GOT3 (cell line): ENCODE results near the gene SALL3.

Experiments
- DNase-seq: peaks from one replicate; lab custom pipeline; 2025; ENCODE audit warnings: mixed read lengths; lab: John Stamatoyannopoulos, UW

SALL3 gene

GRCh38 chr18:79005653-79006052, 26.0 kb downstream of the SALL3 start:
- DNase-seq, result no peak

- no peak for DNase-seq
Observed at GRCh38 chr18:79006106-79006795, 26.6 kb downstream of the SALL3 start.

GRCh38 chr18:79007440-79007839, 27.8 kb downstream of the SALL3 start:
- DNase-seq, result no peak

GRCh38 chr18:79008356-79008940, 28.8 kb downstream of the SALL3 start:
- DNase-seq, result no peak

GRCh38 chr18:79010802-79011201, 31.2 kb downstream of the SALL3 start:
- no peak for DNase-seq

- DNase-seq, result no peak
Observed at GRCh38 chr18:79011300-79011870, 31.8 kb downstream of the SALL3 start.

DNA sequence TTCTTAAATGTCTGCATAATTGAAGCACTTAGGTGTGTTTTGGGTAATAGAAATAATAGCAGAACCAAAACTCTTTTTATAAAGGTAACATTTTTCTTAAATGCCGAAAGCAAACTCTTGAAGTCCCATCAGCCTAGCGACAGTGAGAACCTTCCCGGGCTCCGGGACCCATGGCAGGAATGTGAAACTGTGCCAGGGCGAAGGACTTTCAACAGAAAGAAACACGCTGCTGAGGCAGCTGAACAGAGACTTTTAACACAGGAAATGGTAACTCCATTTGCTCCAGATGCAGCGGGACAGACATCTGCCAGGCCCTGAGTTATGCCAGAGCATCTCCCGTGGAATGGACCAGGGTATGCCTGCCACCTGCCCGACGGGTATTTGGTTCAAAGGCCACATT, 34.3 kb downstream of the SALL3 start:
- DNase-seq, result no peak

GRCh38 chr18:79018911-79019310, 39.3 kb downstream of the SALL3 start:
- DNase-seq, result no peak

- no peak for DNase-seq
Observed at GRCh38 chr18:79019881-79020280, 40.3 kb downstream of the SALL3 start.

DNA sequence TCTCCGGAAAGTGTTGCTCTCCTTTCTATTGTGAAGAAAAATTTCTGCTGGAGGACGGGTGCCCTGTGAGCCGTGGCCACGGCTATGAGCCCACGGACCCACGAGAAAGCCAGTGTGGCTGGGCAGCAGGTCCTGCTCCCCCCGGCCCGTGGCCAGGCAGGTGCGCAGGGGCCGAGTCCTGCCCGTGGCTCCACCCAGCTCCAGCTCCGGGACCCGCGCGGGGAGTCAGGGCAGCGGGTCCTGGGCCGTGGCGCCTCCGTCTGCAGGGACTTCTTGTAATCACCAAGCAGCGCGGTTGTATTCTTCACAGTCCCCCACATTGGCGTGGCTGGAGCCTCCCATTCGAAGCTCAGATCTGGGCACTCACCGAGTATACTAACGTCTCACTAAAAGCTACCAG, 43.0 kb downstream of the SALL3 start:
- no peak for DNase-seq

GRCh38 chr18:79026491-79026890, 46.9 kb downstream of the SALL3 start:
- no peak for DNase-seq

GRCh38 chr18:79030680-79031079, 51.1 kb downstream of the SALL3 start:
- no peak for DNase-seq

DNA sequence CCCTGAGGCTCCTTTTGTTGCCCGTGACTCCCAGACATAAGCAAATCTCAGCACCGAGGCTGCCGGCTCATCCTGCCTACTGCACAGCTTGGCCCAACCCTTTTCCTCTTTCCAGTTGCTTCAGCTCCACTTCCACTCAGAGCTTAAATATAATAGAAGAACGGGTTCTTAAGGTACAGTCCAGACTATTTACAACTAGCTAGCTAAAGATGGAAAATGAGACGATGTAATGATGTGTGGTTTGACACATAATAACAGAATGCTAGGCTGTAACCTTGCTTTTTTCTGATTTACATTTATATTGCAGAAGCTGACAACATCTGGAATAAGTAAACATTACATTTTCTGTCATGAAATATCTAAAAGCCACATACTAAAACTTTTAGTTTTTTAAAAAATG, 62.7 kb downstream of the SALL3 start:
- DNase-seq, result no peak

DNA sequence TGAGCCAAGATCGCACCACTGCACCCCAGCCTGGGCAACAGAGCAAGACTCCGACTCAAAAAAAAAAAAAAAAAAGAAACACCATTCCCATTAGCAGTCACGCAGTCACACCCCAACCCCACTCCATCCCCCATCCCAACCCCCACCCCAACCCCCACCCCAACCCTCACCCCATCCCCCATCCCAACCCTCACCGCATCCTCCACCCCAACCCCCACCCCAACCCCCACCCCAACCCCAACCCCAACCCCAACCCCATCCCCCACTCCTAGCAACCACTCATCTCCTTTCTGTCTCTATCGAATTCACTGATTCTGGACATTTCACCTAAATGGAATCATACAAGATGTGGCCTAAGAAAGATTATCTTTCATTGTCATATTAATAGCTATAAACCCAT, 63.7 kb downstream of the SALL3 start:
- DNase-seq, result no peak

GRCh38 chr18:79046522-79046921, 66.9 kb downstream of the SALL3 start:
- no peak for DNase-seq

DNA sequence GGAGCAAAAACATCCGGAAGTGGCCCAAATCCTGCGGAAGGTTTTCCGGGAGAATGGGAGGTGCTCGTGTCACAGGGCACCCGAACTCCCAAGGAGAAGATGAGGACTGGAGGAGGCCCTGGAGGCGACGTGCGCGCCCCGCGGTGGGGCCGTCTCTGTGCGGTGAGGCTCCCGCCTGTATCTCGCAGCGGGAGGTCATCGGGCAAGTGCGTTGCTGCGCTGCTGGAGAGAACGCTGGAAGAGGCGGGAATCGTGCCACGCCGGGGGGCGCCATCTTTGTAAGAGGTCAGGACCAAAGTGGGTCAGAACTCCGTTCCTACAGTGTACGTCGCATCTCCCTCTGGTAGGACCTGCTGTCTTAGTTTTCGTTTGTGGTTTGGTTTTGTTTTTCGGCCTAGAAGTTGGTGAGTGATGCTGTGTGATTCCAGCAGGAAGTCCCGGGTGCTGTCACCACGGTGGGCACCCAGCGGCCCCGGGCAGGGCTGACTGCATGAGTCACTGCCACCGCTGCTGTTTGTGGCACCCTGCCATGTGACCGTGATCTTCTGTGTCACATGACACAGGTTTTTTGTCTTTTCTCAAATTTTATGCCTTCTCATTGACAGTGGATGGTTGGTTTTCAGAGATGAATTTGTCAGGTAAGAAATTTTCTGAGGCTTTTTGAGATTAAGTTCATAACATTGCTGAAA, 68.1 kb downstream of the SALL3 start:
- no peak for DNase-seq

GRCh38 chr18:79048245-79048632, 68.6 kb downstream of the SALL3 start:
- no peak for DNase-seq

GRCh38 chr18:79049506-79049905, 69.9 kb downstream of the SALL3 start:
- DNase-seq, result no peak
